Mesothelial cell of epicardium (in vitro differentiated cells): Measurements from ENCODE around the gene ALG8. TPM values are rescaled to one million over a fixed set of nuclear protein-coding genes. Genes with fewer than 3 reads are reported as not detected.

Source experiments
- DNase-seq, 2 experiments: peaks; one replicate each; pipeline ENCODE4 v3.0.0; 2021; ENCODE audit warnings: low spot score in 2 of 2; ENCODE audit not compliant: unreplicated experiment in 2 of 2
- H3K27ac Mint-ChIP-seq: 2 replicates; pipeline ENCODE4 v1.8.0; 2021; ENCODE audit warnings: mixed read lengths
- H3K27me3 Mint-ChIP-seq: 2 replicates; pipeline ENCODE4 v1.8.0; 2021; ENCODE audit warnings: low read depth, mixed read lengths
- H3K36me3 Mint-ChIP-seq: 2 replicates; pipeline ENCODE4 v1.8.0; 2021; ENCODE audit warnings: mixed read lengths
- H3K4me1 Mint-ChIP-seq: 2 replicates; pipeline ENCODE4 v1.8.0; 2021; ENCODE audit warnings: mixed read lengths
- H3K4me3 Mint-ChIP-seq: 2 replicates; pipeline ENCODE4 v1.8.0; 2021; ENCODE audit warnings: mild to moderate bottlenecking, moderate library complexity, mixed read lengths
- H3K9me3 Mint-ChIP-seq: 2 replicates; pipeline ENCODE4 v1.8.0; 2021; ENCODE audit warnings: mixed read lengths
- total RNA-seq: library from RNA; stranded (reverse); gene quantifications from 3 replicates; pipeline ENCODE4 v1.2.1, GENCODE V29; 2021
- TF ChIP-seq, protein P1 (sequence below): fragments of 200-600 bp; sonication (generic); IDR thresholded peaks from one replicate; pipeline ENCODE4 v1.5.0; 2021; ENCODE audit warnings: antibody characterized with exemption; ENCODE audit not compliant: unreplicated experiment

Gene ALG8
- total RNA-seq, 1 donor from 2014 or later, result 63.0 TPM

DNA sequence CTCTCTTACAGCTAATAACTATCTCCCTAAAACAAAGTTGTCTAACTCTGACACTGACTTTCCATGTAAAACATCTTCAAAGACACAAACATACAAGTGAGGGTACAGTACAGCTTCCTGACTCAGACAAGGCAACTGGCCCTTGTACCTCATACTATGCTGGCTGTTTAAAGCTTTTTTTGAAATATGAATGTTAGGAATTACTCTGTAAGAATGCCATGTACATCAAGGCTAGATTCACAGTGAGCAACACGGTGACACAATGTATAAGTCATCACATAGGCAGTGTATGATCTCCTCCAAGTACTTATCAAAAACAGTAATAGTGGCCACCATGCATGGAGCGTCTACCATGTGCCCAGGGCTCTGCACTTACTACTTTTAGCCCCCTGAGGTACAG lies 28.6 kb downstream of the ALG8 start:
- H3K4me3 Mint-ChIP-seq, result no peak overlapping the region
- H3K27ac Mint-ChIP-seq, result no peak overlapping the region
- peaks cover 8% of the 10 kb centered on the region for H3K4me1 Mint-ChIP-seq

DNA sequence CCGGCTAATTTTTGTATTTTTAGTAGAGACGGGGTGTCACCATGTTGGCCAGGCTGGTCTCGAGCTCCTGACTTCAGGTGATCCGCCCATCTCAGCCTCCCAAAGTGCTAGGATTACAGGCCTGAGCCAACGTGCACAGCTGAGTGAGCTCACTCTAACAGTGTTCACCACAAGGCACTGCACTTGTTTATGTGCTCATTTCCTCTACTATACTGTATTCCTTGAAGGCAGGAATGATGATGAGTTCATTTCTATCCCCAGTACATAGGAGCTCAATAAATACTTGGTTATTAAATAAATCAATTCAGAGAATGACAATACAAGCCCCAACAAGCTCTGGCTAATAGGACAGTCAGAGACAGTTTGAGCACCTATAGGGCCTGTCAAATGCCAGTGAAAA lies 29.1 kb downstream of the ALG8 start:
- Mint-ChIP-seq H3K36me3 (peaks cover 18% of the 10 kb centered on the region), H3K4me3 (no peak overlapping the region), H3K27me3 (no peaks in the 10 kb centered on the region), H3K27ac (no peak overlapping the region), H3K9me3 (no peaks in the 10 kb centered on the region), H3K4me1 (peaks cover 8% of the 10 kb centered on the region)
- DNase-seq, result no peak
- TF ChIP-seq, protein P1, sequence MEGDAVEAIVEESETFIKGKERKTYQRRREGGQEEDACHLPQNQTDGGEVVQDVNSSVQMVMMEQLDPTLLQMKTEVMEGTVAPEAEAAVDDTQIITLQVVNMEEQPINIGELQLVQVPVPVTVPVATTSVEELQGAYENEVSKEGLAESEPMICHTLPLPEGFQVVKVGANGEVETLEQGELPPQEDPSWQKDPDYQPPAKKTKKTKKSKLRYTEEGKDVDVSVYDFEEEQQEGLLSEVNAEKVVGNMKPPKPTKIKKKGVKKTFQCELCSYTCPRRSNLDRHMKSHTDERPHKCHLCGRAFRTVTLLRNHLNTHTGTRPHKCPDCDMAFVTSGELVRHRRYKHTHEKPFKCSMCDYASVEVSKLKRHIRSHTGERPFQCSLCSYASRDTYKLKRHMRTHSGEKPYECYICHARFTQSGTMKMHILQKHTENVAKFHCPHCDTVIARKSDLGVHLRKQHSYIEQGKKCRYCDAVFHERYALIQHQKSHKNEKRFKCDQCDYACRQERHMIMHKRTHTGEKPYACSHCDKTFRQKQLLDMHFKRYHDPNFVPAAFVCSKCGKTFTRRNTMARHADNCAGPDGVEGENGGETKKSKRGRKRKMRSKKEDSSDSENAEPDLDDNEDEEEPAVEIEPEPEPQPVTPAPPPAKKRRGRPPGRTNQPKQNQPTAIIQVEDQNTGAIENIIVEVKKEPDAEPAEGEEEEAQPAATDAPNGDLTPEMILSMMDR, result no peak

More for the DNA sequence above, 28.6 kb downstream of the ALG8 start:
- no peak for DNase-seq
- Mint-ChIP-seq H3K36me3 (peaks cover 18% of the 10 kb centered on the region), H3K9me3 (no peaks in the 10 kb centered on the region), H3K27me3 (no peaks in the 10 kb centered on the region)
- TF ChIP-seq, protein P1, result no peak

DNA sequence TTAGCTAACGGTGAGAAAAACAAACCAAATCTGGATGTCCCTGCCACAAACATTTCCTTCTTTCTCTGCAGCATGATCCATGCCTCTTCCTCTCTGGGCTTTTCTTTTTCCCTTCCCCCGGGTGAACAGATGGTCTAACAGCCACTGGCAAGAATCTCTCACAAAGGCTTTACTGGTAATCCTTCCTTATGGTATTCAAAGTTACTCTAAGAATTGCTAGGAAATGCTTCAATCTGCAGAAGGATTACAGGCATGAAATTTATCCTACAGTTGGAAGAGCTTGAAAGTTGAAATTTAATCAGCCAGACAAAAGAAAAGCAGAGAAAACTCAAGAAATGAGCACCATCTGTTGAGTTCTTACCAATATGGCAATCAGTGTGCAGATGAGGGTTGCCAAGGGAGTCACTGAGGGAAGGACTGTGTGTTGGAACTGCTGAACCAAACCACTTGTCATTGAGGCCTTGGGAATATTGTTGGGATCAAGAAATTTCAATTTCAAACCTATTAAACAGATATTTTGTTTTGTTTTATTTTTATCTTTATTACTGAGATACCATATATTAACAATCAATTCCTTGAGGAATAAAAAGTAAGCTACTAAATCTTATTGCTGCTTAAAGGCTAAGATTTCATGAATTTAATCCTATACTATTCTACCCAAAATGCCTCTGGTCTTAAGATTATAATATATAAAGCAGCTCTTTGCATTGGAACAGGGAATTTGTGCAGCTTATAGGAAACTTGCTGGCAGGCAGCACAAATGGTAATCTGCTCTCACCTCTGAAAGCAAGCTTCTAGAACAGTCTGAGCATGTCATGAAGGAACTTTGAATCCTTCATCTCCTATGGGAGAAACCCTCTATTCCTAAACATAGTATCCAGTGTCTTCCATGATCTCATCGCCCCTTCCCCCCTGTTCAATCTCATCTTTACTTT lies 30.1 kb downstream of the ALG8 start:
- Mint-ChIP-seq H3K36me3 (peaks cover 17% of the 10 kb centered on the region), H3K27ac (peak overlapping the region; percentile 84), H3K27me3 (no peaks in the 10 kb centered on the region), H3K4me3 (no peak overlapping the region), H3K9me3 (no peaks in the 10 kb centered on the region), H3K4me1 (peaks cover 8% of the 10 kb centered on the region)
- no peak for DNase-seq
- TF ChIP-seq, protein P1, result no peak

DNA sequence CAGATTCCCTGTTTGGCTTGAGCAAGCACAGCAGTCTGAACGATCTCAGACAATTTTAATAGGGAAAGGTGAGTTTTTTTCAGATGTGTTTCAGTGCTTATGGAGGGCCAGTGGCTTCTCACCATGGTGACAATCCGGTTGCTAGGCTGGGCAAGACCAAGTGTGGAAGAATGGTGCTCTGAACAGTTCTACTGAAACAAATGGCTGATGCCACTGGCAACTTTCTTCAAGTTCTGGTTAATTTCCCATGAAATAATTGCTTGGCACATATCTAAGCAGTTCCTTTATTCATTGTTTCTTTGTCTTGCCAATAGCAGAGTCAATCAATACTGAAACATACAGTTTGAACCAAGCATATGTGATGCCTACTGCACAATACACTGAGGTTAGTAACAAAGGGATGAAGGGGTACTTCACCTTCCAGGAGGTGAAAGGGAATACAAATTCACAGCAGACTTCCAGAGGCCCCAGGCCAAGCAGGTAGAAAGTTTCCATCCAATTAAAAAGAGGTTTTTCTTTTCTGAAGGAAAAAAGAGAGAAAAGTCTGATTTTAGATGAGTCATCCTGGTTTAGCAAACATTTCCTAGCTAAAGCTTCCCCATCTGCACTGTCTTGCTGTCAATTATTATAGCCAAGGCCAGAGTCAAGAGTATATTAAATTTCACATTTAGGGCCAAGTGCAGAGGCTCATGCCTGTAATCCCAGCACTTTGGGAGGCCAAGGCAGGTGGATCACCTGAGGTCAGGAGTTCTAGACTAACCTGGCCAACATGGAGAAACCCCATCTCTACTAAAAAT lies 38.6 kb downstream of the ALG8 start:
- H3K4me3 Mint-ChIP-seq, result no peak overlapping the region
- no peaks in the 10 kb centered on the region for H3K4me1 Mint-ChIP-seq
- H3K36me3 Mint-ChIP-seq, result peaks cover 21% of the 10 kb centered on the region
- no peak for DNase-seq
- H3K27ac Mint-ChIP-seq, result no peak overlapping the region
- TF ChIP-seq, protein P1, result no peak
- H3K9me3 Mint-ChIP-seq, result no peaks in the 10 kb centered on the region
- H3K27me3 Mint-ChIP-seq, result no peaks in the 10 kb centered on the region

DNA sequence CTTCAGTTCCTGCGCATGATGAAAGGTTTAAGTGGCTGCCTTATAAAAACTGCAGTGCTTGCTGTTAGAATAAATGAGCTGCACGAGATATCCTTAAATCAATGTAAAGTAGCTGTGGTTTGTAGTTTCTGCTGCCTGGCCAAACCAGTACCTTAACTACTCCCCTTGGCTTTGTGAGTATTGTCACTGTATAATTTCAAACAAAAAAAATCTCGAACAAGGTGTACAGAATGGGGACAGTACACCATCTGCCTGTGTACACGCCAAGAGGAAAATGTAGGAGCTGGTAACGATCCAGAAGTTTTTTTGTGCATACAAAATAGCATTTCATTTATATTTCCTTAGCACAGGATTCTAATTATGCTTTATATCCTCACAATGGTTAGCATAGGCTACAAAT lies 39.2 kb downstream of the ALG8 start:
- Mint-ChIP-seq H3K4me3 (no peak overlapping the region), H3K9me3 (no peaks in the 10 kb centered on the region), H3K36me3 (peaks cover 21% of the 10 kb centered on the region), H3K27ac (no peak overlapping the region), H3K4me1 (no peaks in the 10 kb centered on the region), H3K27me3 (no peaks in the 10 kb centered on the region)
- no peak for DNase-seq
- TF ChIP-seq, protein P1, result no peak
